ENCODE results near the gene CCR3.
"Not testable (repeated sequence)": the region's sequence is repeated elsewhere in the genome, so short reads cannot be mapped to it uniquely, and the experiment has no call there.

The CCR3 gene

DNA sequence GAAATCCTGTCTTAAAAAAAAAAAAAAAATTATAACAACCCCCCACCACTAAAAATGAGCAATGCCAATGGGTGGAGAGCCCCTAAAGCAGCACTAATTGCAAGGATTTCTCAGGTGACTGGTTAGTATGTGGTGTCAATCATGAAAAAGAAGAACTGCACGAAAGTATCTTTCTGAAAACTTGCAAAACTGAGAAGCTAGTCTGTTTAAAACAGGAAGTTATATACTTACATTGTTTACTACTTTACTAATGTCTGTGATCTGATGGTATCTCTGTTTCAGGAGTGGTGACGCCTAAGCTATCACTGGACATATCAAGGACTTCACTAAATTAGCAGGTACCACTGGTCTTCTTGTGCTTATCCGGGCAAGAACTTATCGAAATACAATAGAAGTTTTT lies at the start of gene CCR3:
Gene CCR3, plus strand, starts transcription at position 341 of the 400 bp plus-strand sequence. CDS start 22,699 bp downstream, outside the sequence.
- DNase-seq = no peak

DNA sequence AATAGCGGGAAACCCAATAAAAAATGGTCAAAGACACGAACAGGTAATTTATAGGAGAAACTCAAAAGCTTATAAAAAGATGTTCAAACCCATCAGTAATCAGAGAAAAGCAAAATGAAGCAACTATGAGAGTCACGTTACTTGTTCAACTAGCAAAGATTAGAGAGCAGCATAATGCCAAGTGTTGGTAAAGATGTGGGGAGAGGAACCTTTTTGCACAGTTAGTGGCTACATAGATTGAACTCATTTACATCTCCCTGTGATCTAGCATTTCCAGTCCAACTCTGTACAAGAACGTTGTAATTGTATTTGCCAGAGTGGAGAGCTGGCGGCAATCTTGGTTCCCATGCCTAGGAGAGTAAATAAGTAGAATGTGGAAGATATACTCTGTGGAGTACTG lies 49.3 kb upstream of the CCR3 start:
- DNase-seq = no peak

DNA sequence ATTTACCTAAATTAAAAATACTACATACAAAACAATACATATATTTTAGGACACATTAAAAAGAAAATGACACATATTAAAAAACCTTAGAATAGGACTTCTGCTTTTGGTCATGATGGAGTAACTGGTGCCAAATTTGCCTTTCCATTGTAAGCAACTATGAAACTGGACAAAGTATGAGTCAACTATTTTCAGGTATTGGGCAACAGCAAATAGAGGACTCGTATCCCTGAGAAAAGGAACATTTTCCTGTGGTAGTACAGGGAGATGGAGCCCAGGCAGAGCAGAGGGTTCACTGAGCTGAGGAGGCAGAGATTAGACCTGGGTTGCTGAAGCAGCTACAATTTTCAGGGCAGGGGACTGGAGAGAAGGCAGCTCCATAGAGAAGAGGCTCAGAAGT lies 48.8 kb upstream of the CCR3 start:
- no peak for DNase-seq

DNA sequence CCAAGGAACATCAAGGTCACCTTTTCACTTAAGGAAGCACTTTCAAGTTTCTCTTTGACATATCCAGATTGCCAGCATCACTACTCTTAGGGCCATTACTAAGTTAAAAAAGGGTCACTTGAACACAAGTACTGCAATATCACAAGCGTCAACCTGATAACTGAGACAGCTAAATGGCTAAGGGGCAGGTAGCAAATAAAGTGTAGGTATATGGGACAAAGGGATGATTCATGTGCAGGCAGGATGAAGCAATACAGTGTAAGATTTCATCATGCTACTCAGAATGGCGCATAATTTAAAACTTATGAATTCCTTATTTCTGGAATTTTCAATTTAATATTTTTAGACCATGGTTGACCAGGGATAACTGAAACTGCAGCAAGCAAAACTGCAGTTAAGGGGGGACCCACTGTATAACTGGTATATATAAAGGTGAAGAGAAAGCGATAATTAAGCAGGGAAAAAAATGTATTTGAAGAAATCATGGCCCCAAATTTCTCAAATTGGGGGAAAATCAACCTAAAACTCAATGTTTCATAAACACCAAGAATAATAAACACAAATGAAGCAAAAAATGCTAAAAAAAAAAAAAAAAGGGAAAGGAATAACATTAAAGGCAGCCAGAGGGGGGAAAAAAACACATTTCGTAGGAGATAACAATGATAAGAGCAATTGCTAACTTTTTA lies 47.2 kb upstream of the CCR3 start:
- DNase-seq = no peak

DNA sequence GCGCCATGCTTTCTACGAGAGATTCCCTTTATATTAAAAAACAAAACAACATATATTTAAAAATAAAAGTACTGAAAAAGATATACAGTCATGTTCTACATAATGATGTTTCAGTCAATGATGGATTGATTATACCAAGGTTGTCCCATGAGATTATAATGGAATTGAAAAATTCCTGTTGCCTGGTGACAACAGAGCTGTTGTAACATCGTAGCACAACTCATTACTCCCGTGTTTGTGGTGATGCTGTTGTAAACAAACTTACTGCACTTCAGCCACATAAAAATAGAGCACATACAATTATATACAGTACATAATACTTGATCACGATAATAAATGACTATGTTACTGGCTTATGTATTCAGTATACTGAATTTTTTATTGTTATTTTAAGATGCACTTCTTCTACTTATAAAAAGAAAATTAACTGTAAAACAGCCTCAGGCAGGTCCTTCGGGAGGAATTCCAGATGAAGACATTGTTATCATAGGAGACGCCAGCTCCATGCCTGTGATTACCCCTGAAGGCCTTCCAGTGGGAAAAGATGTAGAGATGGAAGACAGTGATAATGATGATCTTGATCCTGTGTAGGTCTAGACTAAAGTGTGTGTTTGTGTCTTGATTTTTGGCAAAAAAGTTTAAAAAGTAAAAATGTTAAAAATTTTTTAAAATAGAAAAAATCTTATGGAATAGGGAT lies 45.9 kb upstream of the CCR3 start:
- DNase-seq = no peak

DNA sequence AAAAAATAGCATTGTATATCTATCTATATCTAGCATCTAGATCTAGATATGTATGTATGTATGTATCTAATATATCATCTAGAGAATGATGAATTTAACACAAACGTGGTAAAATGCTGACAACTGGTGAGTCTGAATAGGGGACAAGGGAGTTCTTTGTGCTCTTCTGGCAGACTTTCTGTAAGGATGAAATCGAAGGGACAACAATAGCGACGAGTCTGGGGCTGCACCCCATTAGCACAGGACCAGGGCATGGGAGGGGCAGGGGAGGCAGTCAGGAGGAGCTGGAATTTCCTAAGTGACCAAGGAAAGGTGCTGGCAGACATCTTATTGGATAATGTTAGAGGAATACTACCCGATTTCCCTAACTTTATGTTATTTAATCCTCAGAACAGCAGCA lies 42.0 kb upstream of the CCR3 start:
- DNase-seq = no peak

DNA sequence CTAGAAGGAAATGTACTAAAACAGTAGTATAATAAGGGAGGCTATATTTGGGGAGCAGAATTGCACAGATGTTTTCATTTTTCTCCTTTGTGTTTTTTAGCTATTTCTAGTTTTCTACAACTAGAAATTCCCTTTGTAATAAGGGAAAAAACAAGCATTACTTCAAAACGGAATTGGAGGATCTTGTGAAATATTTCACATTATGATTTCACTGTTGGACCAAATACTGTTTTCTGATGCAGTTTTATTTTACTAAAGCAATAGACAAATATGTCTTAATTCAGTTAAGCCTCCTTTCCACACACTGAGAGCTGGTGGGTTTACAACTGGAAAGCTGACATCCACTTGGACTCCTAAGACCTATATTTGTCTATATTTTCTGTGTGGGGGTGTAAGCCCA lies 41.5 kb upstream of the CCR3 start:
- DNase-seq = no peak

DNA sequence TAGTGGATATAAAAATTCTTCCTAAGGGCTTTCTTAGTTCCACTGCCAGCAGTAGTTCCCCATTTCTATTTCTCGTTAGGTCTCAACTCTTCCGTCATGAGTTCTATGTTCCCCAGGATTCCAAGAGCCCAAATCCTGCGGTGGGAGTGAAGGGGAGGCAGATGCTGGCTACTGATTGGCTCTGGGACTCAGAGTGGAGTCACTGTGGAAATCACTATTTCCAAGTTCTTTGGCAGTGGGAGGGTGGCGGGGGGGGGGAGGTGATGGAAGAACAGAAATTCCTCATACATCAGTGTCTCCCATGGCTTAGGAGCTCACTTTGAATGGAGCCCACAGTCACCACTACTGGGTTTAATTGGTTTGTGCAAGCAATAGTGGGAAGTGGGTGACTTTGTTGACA lies 39.7 kb upstream of the CCR3 start:
- DNase-seq = no peak

DNA sequence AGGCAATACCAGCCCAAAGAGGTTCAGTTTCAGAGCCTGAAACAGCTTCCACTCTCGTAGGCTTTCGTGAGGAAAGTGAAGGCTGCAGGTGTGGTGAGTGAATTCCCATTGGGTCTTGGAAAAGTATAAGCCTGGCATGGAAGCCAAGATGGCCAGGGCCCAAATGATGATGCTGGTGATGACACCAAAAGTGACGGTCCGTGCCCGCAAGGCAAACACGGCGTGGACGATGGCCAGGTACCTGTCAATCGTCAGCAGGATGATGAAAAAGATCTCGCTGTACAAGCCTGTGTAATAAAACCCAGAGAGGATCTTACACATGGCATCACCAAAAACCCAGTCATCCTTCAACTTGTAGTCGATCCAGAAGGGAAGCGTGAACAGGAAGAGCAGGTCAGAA lies 38.6 kb upstream of the CCR3 start:
- no peak for DNase-seq

DNA sequence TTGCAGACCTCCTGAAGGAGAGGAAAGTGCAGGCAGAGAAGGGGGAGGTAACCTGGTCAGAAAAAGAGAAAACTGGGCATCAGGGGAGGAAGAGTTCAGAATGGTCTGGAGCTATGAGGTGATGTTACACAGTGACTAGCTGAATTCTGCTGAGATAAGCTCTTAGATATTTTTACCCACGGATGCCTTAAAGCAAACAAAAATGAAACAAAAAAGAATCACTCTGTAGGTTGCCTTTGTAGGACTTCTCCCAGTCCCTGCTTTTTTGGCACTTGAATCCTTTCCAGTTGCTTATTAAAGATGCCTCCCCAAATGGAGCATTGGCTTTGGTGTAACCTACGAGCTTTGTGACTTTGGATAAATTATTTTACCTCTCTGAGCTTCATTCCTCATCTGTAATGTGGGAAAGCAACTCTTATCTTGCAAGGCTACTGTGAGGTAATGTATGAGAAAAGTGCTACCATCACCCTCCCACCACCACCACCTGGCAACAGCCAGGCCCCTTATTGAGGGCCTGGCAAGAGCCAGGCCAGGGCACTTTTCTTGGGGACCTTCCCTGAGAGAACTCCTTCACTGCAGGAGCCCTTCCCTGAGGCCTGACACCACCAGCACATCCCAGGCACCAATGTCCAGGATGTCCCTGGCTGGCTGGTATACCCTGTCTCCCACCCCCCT lies 36.8 kb upstream of the CCR3 start:
- DNase-seq = no peak

DNA sequence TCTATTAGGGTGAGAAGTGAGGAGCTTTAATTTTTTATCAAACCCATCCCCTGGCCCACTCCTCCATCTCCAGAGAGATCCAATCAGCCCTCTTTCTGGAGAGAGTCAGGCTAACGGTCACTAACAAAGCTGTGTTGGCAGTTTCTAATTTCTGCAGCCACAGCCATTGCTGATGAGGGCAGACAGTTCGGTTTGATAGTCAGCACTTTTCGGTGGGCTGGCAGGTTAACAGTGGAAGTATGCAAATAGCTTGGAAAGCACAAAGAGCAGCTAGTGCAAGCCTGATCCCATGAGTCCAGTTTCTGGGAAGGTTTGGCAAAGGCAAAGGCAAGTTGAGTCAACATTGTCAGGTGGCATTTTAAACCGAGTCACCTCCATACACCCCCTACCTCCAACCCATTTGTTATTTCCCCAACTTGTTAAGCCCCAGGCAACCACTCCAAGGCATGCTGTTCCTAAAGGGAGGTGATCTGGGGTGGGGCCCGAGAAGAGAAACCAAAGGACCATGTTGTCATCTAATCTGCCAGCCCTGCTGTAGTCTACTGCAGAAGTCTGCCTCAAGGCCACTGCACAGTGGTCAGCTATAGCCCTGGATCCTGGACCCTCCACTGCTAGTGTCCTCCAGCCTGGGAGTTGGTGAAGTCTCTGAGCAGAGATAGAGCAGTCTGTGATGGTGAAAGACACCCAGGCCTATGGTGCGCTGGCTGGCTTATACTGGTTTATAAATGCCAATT lies 35.8 kb upstream of the CCR3 start:
- DNase-seq = no peak

DNA sequence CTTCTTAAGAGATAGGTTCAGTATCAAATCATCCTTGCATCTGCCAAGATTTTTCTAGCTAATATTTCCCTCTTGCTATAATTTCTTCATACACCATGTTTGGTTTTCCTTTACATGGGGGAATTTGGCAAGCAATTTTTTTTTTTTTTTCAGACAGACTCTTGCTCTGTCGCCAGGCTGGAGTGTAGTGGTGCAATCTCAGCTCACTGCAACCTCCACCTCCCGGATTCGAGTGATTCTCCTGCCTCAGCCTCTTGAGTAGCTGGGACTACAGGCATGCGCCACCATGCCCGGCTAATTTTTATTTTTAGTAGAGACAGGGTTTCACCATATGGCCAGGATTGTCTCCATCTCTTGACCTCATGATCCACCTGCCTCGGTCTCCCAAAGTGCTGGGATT lies 34.7 kb upstream of the CCR3 start:
- not testable (repeated sequence) for DNase-seq

DNA sequence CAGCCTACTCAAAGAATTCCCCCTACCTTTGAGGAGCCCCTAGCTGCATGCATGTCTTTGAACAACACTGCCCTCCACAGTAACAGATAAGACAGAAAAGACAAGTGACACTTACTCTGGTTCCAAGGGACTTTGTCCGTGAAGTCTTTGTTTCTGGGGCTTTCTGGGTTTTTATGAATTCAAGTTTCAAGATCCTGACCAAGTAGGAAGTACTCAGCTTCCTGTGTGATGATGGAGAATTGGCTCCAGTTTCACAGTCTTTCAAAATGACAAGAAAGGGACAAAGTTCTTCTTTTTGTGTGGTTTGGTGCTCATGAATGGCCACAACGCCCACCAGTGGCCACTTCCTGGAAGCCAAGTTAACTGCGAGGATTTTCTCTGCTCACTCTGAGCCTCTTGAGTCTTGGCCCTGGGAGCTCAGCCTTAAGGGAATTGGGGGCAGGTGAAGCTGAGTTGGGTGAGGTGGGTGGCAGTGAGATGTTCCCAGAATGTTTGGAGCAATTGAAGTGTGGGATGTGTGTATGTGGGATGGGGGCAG lies 34.0 kb upstream of the CCR3 start, which contains the start of gene CCR1:
Gene CCR1, minus strand, starts transcription at position 147 of the 538 bp plus-strand sequence. CDS start 4,000 bp downstream, outside the sequence.
- no peak for DNase-seq

DNA sequence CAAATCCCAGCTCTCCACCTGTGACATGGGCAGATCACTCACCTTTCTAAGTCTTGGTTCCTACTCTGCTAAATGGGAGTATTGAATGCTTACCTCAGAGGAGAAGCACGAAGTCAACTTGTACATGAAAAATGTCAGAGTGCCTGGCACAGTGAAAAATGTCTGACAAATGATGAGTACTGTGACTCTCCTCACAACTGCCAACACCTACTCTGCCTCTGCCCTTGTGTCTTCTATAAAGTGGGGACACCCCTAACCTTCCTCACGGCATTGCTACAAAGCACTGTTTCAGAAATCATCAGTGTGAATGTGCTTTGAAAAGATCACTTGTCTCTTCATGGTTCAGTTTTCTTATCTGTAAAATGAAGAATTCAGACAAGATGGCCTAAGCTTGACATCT lies 33.2 kb upstream of the CCR3 start:
- no peak for DNase-seq

DNA sequence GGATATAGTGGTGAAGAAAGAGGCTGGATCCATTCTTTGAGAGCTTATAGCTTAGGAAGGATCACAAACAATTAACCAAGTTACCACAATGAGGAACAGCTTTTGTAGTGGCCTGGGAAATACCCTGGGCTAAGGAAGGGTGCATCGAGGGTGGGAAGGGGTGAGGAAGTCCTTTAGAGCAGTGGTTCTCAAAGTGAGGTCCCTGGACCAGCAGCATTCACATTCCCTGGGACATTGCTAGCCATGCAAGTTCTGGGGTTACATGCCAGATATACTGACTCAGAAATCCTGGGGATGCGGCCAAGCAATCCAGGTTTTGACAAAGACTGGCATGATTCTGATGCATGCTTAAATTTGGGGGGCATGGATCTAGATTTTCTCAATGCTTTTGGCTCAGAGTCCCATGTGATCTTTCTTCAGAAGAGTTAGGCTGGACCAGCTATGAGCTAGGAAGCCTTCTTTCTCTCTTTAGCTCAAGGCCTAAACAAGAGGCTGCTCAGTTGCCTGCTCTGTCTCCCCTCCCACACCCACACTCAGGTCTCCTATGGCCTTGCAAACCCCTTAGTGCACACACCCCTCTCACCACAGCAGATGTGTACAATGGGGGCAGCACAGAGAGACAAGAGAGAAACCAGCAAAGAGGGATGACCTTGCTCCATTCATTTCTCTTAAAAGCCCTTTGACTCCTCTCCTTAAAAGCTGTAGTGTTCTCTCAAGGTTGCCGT lies 32.4 kb upstream of the CCR3 start:
- DNase-seq = no peak

DNA sequence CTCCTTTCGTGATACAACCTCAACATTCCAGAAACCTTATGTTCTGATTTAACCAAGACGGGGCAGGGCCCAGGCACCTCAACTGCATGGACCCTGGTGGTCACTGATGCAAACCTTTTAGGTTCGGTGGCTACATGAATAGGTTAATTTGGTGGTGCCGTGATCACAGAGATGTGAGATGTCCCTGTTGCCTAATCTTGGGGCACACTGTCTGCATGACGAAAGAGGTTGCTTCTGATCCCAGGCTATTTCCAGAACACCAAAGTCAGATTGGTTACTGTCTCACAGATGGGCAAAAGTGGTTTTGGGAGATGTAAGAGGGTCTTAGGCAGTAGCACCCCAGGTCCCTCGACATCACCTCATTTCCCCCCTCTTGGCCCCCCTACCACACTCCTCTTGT lies 30.2 kb upstream of the CCR3 start:
- DNase-seq = no peak

DNA sequence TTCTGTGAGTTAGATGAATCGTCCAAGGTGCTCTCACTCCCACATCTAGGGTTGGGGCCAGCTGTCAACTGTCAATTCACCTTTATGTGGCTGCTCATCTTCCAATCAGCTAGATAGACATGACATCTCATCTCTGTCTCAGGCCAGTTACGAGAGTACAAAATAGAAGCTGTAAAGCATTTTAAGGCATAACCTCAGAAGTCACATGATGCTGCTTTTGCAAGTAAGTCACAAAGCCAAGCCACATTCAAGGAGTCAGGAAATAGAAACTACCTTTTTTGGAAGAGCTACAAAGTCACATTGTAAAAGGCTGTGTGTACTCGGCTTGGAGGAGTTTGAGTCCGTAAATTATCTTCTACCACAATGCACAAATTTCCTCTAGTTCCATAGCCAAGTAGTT lies 29.1 kb upstream of the CCR3 start:
- no peak for DNase-seq

DNA sequence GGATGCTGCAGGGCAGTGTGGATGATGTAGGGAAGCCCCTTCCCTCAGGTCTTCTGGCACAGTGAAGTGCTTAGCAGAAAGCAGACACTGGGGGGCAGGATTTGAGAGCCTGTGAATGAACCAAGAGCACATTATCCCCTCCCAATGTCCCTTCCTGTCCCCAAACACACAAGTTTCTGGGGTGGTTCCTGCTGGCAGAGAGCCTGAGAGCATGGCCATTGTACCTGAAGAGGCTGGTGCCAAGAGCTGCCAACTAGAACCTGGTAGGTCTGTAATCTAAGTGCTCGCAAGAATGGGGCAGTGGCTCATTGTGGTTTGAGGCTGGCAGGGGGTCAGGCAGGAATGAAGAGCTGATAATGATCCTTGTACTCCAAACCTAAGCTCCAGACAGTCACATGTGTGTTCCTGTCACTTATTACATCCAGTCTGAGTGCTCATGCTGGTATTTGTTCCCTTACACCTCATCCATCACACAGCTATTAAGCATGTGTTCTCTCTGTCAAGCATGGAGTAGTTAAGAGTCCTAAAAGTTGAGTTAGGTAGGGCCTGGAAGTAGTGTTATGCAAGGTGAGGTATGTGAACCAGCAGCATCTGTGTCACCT lies 27.4 kb upstream of the CCR3 start:
- DNase-seq = no peak

DNA sequence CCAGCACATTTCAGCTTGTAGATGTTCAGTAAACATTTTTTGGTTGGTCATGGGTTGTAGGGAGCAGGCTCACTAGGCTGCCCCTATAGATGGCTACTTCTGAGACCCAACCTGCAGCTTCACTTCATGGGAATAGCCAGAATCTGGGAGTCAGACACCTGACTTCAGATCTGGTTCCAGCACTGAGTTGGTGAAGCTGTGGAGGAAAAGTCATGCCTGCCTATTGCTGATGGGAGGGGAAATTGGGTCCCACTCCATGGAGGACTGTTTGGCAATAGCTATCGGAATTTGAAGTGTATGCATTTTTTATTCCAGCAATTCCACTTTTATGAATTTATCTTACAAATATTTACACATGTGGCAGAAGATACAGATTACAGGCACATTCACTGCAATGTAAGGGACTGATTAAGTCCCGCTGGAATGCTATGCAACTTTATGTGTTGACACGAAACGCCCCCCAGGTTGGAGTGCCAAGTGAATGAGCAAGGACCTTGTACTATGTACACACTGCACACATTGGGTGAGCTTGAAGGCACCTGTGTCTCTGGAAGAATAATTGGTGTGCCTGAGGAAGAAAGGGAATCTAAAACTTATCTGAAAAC lies 26.3 kb upstream of the CCR3 start:
- DNase-seq = no peak

DNA sequence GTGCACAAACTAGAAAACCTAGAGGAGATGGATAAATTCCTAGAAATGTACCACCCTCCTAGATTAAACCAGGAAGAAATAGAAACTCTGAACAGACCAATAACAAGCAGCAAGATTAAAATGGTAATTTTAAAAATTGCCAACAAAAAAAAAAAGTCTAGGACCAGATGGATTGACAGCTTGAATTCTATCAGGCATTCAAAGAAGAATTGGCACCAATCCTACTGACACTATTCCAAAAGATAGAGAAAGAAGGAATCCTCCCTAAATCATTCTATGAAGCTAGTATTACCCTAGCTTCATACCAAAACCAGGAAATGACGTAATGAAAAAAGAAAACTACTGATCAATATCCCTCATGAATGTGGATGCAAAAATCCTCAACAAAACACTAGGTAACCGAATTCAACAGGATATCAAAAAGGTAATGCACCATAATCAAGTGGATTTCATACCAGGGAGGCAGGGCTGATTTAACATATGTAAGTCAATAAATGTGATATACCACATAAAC lies 24.0 kb upstream of the CCR3 start:
- no peak for DNase-seq

DNA sequence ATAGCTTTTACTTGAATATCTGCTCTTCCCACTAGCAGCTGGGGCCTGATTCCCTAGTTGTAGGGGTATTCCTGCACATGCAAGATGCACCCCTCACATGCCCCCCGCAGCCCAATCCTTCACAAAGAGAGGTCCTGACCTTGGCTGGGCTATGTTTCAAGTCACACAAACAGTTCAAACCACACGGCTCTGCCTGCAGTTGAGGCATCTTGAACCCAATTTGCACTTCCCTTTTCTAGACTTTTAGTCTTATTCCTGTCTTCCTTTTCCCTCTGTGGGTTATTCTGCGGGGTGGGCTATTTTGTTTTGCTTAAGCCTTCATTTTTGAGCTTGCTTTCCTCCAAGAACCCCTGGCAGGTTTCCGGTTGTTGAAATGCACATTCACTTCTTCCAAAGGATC lies 20.9 kb upstream of the CCR3 start:
- no peak for DNase-seq
